PC-9 (cell line): Measurements from ENCODE around the gene ANKRD60. TPM values are rescaled to one million over a fixed set of nuclear protein-coding genes. Genes with fewer than 3 reads are reported as not detected.

Source experiments
- BruUV-seq: library from RNA; stranded (reverse); fragments of 400-500 nt; replicated peaks from 2 replicates; lab custom pipeline; 2021; lab: Mats Ljungman, UMichigan
- CTCF ChIA-PET: fragments of 300-600 bp; sonication (Branson Sonifier 250); formaldehyde crosslinking; loops from one replicate; lab custom pipeline; 2022; ENCODE audit warnings: antibody characterized with exemption; lab: Charles Lee
- POLR2A ChIA-PET: fragments of 300-600 bp; sonication (Branson Sonifier 250); formaldehyde crosslinking; loops from one replicate; lab custom pipeline; 2022; ENCODE audit warnings: antibody characterized with exemption; ENCODE audit not compliant: unreplicated experiment; lab: Charles Lee
- DNase-seq, 2 experiments: peaks; one replicate each; pipeline versions ENCODE4 v3.0.0 to v3.0.0-alpha.2; 2015 to 2022; ENCODE audit warnings: mixed read lengths in 1 of 2
- H2AFZ ChIP-seq: fragments of 200-600 bp; sonication (generic); 2 replicates; pipeline ENCODE4 v1.8.1; 2017; ENCODE audit warnings: antibody characterized with exemption
- H3F3A ChIP-seq: fragments of 200-600 bp; sonication (generic); 2 replicates; pipeline ENCODE4 v1.8.1; 2017; ENCODE audit warnings: antibody characterized with exemption, mild to moderate bottlenecking, low read depth; ENCODE audit not compliant: insufficient read depth
- H3K27ac ChIP-seq: fragments of 200-600 bp; sonication (generic); 2 replicates; pipeline ENCODE4 v1.6.1; 2016; ENCODE audit warnings: mixed run types
- H3K27me3 ChIP-seq: fragments of 200-600 bp; sonication (generic); 2 replicates; pipeline ENCODE4 v1.6.1; 2016; ENCODE audit warnings: low read depth, mixed run types; ENCODE audit not compliant: insufficient read depth
- H3K36me3 ChIP-seq: fragments of 200-600 bp; sonication (generic); 2 replicates; pipeline ENCODE4 v1.6.1; 2016; ENCODE audit warnings: low read depth, mixed run types
- H3K4me1 ChIP-seq: fragments of 200-600 bp; sonication (generic); replicated peaks from 2 replicates; pipeline ENCODE4 v1.6.1; 2016; ENCODE audit warnings: mixed run types; ENCODE audit not compliant: insufficient read depth
- H3K4me2 ChIP-seq: fragments of 200-600 bp; sonication (generic); 2 replicates; pipeline ENCODE4 v1.6.1; 2017; ENCODE audit warnings: mixed run types
- H3K4me3 ChIP-seq: fragments of 200-600 bp; sonication (generic); 2 replicates; pipeline ENCODE4 v1.6.1; 2016; ENCODE audit warnings: mixed run types
- H3K79me2 ChIP-seq: fragments of 200-600 bp; sonication (generic); 2 replicates; pipeline ENCODE4 v1.6.1; 2017; ENCODE audit warnings: low read depth, mixed run types
- H3K9me2 ChIP-seq: fragments of 200-600 bp; sonication (generic); 2 replicates; pipeline ENCODE4 v1.8.1; 2017; ENCODE audit warnings: mild to moderate bottlenecking; ENCODE audit not compliant: insufficient read depth
- H3K9me3 ChIP-seq: fragments of 200-600 bp; sonication (generic); 2 replicates; pipeline ENCODE4 v1.8.1; 2016; ENCODE audit warnings: low read depth; ENCODE audit not compliant: insufficient read depth
- H4K20me1 ChIP-seq: fragments of 200-600 bp; sonication (generic); 2 replicates; pipeline ENCODE4 v1.8.1; 2017; ENCODE audit not compliant: insufficient read depth
- CTCF ChIP-seq: fragments of 200-600 bp; sonication (generic); conservative IDR thresholded peaks from 2 replicates; pipeline ENCODE4 v1.6.1; 2017; ENCODE audit warnings: mixed run types, antibody characterized with exemption, mild to moderate bottlenecking, moderate library complexity
- EZH2 ChIP-seq: fragments of 200-600 bp; sonication (generic); IDR thresholded peaks from 2 replicates; pipeline ENCODE4 v1.8.0; 2017; ENCODE audit warnings: antibody characterized with exemption, low read depth
- intact Hi-C: fragments of 100-400 bp; cut with micrococcal nuclease; formaldehyde crosslinking; loops from one replicate; pipeline ENCODE4 v1.10.0; 2022; ENCODE audit not compliant: unreplicated experiment
- total RNA-seq: library from RNA; stranded (reverse); gene quantifications from 2 replicates; pipeline ENCODE4 v1.2.3, GENCODE V29; 2021

Gene ANKRD60
- total RNA-seq, 1 experiment from 2014 or later, result not detected

DNA sequence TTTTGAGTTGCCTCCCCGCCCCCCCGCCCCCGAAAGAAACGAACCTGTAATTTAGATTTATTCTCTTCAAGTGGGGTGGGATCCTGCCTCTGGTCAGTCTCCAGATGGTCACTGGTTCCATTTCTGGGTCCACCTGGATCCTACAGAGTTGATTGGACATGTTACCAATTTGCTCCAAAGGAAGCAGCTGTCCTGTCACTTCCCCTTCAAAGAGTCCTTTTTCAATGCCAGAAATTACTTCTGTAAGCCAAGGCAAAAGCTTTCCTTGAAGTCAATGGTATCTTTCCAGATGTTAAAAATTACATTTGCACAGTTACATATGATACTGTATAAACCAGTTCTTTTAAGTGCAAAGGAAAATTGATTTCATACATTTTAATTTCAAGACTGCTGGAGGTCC lies 12.0 kb upstream of the ANKRD60 start:
- no peak overlapping the region for H3K27ac ChIP-seq
- intact Hi-C loops, result no loop called here
- H3K9me3 ChIP-seq, result no peaks in the 10 kb centered on the region
- BruUV-seq, result no TSS peak
- no peak overlapping the region for H3K4me2 ChIP-seq
- CTCF ChIA-PET, result no interaction called here
- no peaks in the 10 kb centered on the region for H3K9me2 ChIP-seq
- H3K27me3 ChIP-seq, result no peaks in the 10 kb centered on the region
- POLR2A ChIA-PET, result no interaction called here
- H3K36me3 ChIP-seq, result no peaks in the 10 kb centered on the region
- H3F3A ChIP-seq, result peaks cover 7% of the 10 kb centered on the region; the same call in 1 of the 2 replicates
- H3K79me2 ChIP-seq, result no peaks in the 10 kb centered on the region
- TF ChIP-seq EZH2 (no peak), CTCF (no peak)
- DNase-seq, result no peak
- H3K4me3 ChIP-seq, result no peak overlapping the region
- H3K4me1 ChIP-seq, result peaks cover 8% of the 10 kb centered on the region; the same call in 1 of the 2 replicates
- no peak overlapping the region for H2AFZ ChIP-seq
- H4K20me1 ChIP-seq, result no peaks in the 10 kb centered on the region

DNA sequence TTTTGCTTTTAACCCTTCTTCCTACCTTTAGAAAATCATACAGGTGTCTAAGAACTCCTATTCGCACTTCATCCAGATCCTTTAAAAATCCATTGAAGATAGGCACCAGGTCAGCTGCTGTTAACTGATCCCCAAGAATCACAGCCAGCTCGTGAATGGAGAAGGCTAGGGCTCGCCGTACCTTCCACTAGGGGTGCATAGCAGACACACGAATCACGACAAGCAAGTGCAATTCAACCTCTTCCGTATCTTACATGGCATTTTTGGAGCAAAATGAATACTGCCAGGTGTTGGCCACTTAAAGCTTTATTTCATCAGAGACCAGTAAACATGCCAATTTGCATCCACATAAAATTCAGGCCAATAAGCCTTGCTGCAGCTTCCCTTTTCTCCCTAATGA lies 10.8 kb upstream of the ANKRD60 start:
- peaks cover 8% of the 10 kb centered on the region; the same call in 1 of the 2 replicates for H3K4me1 ChIP-seq
- no peaks in the 10 kb centered on the region for H3K79me2 ChIP-seq
- TF ChIP-seq CTCF, result no peak
- no peak for TF ChIP-seq EZH2
- intact Hi-C loops, result loop anchor here (5.0 to 10.0 kb wide), 4 partner anchors 413 to 983 kb away; partner anchors contain the start of gene STX16
- CTCF ChIA-PET, result interaction anchor here (0.6 kb wide), 1 partner anchor 374 kb away, joined by 8 read pairs; no protein-coding TSS in a partner anchor
- no peaks in the 10 kb centered on the region for H3K36me3 ChIP-seq
- no peak for DNase-seq
- no peak overlapping the region for H3K4me2 ChIP-seq
- POLR2A ChIA-PET, result no interaction called here
- H3F3A ChIP-seq, result peaks cover 7% of the 10 kb centered on the region; the same call in 1 of the 2 replicates
- no peak overlapping the region for H3K4me3 ChIP-seq
- no peaks in the 10 kb centered on the region for H4K20me1 ChIP-seq
- no peak overlapping the region for H3K27ac ChIP-seq
- H3K9me3 ChIP-seq, result no peaks in the 10 kb centered on the region
- no peak overlapping the region for H2AFZ ChIP-seq
- no TSS peak for BruUV-seq
- H3K27me3 ChIP-seq, result no peaks in the 10 kb centered on the region
- H3K9me2 ChIP-seq, result no peaks in the 10 kb centered on the region

- Histone ChIP-seq H3K9me2 (no peaks in the 10 kb centered on the region), H4K20me1 (no peaks in the 10 kb centered on the region), H3F3A (peaks cover 7% of the 10 kb centered on the region; the same call in 1 of the 2 replicates), H3K9me3 (no peaks in the 10 kb centered on the region), H3K4me2 (no peak overlapping the region), H3K36me3 (no peaks in the 10 kb centered on the region), H2AFZ (no peak overlapping the region), H3K27me3 (no peaks in the 10 kb centered on the region), H3K4me1 (peaks cover 8% of the 10 kb centered on the region; the same call in 1 of the 2 replicates), H3K4me3 (no peak overlapping the region), H3K27ac (no peak overlapping the region), H3K79me2 (no peaks in the 10 kb centered on the region)
- DNase-seq, result no peak
- intact Hi-C loops, result loop anchor here (5.0 to 10.0 kb wide), 4 partner anchors 414 to 984 kb away; partner anchors contain the start of gene STX16
- ChIA-PET CTCF (no interaction called here), POLR2A (no interaction called here)
- TF ChIP-seq EZH2, result no peak
- no peak for TF ChIP-seq CTCF
- BruUV-seq, result no TSS peak
Measured at GRCh38 chr20:58238490-58238889, 10.0 kb upstream of the ANKRD60 start.
